Esophagus squamous epithelium (tissue), 5 donors: ENCODE measurements around the gene SGIP1. TPM values are rescaled to one million over a fixed set of nuclear protein-coding genes. Genes with fewer than 3 reads are reported as not detected.

Source experiments
- DNase-seq: peaks from one replicate; lab custom pipeline; 2025; lab: John Stamatoyannopoulos, UW
- H3K27ac ChIP-seq, 4 donors: fragments of 200-600 bp; sonication (generic); one replicate each; pipeline ENCODE4 v1.5.1; 2016 to 2019; ENCODE audit warnings: mild to moderate bottlenecking in 1 of 4
- H3K27me3 ChIP-seq, 4 donors: fragments of 200-600 bp; sonication (generic); 1 replicate in 3 of 4; 2 replicates in 1 of 4; pipeline versions ENCODE4 v1.5.1 to v1.6.0; 2017 to 2021; ENCODE audit warnings: antibody characterized with exemption in 1 of 4
- H3K36me3 ChIP-seq, 3 donors: fragments of 200-600 bp; sonication (generic); one replicate each; pipeline ENCODE4 v1.5.1; 2016 to 2019
- H3K4me1 ChIP-seq, 3 donors: fragments of 200-600 bp; sonication (generic); one replicate each; pipeline ENCODE4 v1.5.1; 2017 to 2019
- H3K4me3 ChIP-seq, 4 donors: fragments of 200-600 bp; sonication (generic); 1 replicate in 3 of 4; 2 replicates in 1 of 4; pipeline ENCODE4 v1.5.1; 2016 to 2019; ENCODE audit warnings: mild to moderate bottlenecking in 2 of 4, moderate library complexity in 1 of 4
- H3K9me3 ChIP-seq, 3 donors: fragments of 200-600 bp; sonication (generic); one replicate each; pipeline ENCODE4 v1.5.1; 2016 to 2019
- POLR2A ChIP-seq, 4 donors: fragments of 450-650 bp; IDR thresholded peaks; one replicate each; pipeline ENCODE4 v1.6.1; 2017; ENCODE audit warnings: antibody characterized with exemption in 4 of 4, mild to moderate bottlenecking in 4 of 4, moderate library complexity in 3 of 4
- WGBS, 2 donors: methylation state at CpG; one replicate each; pipeline ENCODE4 v1.1.5; 2018; 5-methylcytosine and 5-hydroxymethylcytosine counted together
- intact Hi-C: fragments of 100-400 bp; cut with DNase I; formaldehyde crosslinking; loops from one replicate; pipeline ENCODE4 v1.15.0; 2022
- total RNA-seq, 4 donors: library from RNA; depleted of rRNA; stranded (reverse); fragments of >200 nt; gene quantifications; one replicate each; pipeline ENCODE4 v1.1.0, GENCODE V29; 2016
- TF ChIP-seq, protein P1 (sequence below), 6 experiments: fragments of 450-650 bp in 4 of 6; fragments of 200-600 bp in 2 of 6; sonication (generic) in 2 of 6; IDR thresholded peaks; one replicate each; pipeline ENCODE4 v1.5.1; 2016 to 2019; ENCODE audit warnings: antibody characterized with exemption in 6 of 6, mild to moderate bottlenecking in 4 of 6, moderate library complexity in 4 of 6
- donor health status: DM: yes; HTN: yes; CAD: no.

SGIP1 gene
- total RNA-seq, 4 donors from 2014 or later: 0.35 to 5.2 (median 2.3) TPM; not detected in 1

- H3K4me3 ChIP-seq: no peak overlapping the region
- no peaks in the 10 kb centered on the region for H3K4me1 ChIP-seq
- intact Hi-C loops: no loop called here
- no peaks in the 10 kb centered on the region for H3K9me3 ChIP-seq
- H3K27ac ChIP-seq: no peak overlapping the region
- DNase-seq: no peak
- TF ChIP-seq, protein P1, sequence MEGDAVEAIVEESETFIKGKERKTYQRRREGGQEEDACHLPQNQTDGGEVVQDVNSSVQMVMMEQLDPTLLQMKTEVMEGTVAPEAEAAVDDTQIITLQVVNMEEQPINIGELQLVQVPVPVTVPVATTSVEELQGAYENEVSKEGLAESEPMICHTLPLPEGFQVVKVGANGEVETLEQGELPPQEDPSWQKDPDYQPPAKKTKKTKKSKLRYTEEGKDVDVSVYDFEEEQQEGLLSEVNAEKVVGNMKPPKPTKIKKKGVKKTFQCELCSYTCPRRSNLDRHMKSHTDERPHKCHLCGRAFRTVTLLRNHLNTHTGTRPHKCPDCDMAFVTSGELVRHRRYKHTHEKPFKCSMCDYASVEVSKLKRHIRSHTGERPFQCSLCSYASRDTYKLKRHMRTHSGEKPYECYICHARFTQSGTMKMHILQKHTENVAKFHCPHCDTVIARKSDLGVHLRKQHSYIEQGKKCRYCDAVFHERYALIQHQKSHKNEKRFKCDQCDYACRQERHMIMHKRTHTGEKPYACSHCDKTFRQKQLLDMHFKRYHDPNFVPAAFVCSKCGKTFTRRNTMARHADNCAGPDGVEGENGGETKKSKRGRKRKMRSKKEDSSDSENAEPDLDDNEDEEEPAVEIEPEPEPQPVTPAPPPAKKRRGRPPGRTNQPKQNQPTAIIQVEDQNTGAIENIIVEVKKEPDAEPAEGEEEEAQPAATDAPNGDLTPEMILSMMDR (IDR thresholded peaks at IDR 0.05): no peak
- no peak for TF ChIP-seq POLR2A (IDR thresholded peaks at IDR 0.05)
- H3K36me3 ChIP-seq: no peaks in the 10 kb centered on the region
- H3K27me3 ChIP-seq: no peaks in the 10 kb centered on the region
- WGBS, 2 donors: 90% methylated on average over 1 of the region's 1 CpG
Observed at GRCh38 chr1:66685670-66686069, 151.7 kb downstream of the SGIP1 start.

- Histone ChIP-seq H3K4me1 (no peaks in the 10 kb centered on the region), H3K4me3 (no peak overlapping the region), H3K27ac (no peak overlapping the region), H3K9me3 (no peaks in the 10 kb centered on the region), H3K36me3 (no peaks in the 10 kb centered on the region), H3K27me3 (no peaks in the 10 kb centered on the region)
- 75 to 78% methylated on average over 3 of the region's 3 CpGs for WGBS, 2 donors
- TF ChIP-seq POLR2A (IDR thresholded peaks at IDR 0.05): no peak
- TF ChIP-seq, protein P1 (IDR thresholded peaks at IDR 0.05): no peak
- intact Hi-C loops: no loop called here
- DNase-seq: no peak
Observed at GRCh38 chr1:66686406-66686805, 152.5 kb downstream of the SGIP1 start.

- intact Hi-C loops: no loop called here
- no peak overlapping the region for H3K27ac ChIP-seq
- TF ChIP-seq, protein P1 (IDR thresholded peaks at IDR 0.05): no peak
- TF ChIP-seq POLR2A (IDR thresholded peaks at IDR 0.05): no peak
- no peaks in the 10 kb centered on the region for H3K9me3 ChIP-seq
- WGBS, 2 donors: 74 to 87% methylated on average over 2 of the region's 2 CpGs
- no peaks in the 10 kb centered on the region for H3K36me3 ChIP-seq
- H3K4me1 ChIP-seq: no peaks in the 10 kb centered on the region
- H3K27me3 ChIP-seq: no peaks in the 10 kb centered on the region
- no peak overlapping the region for H3K4me3 ChIP-seq
- no peak for DNase-seq
Observed at GRCh38 chr1:66687358-66687757, 153.4 kb downstream of the SGIP1 start.

DNA sequence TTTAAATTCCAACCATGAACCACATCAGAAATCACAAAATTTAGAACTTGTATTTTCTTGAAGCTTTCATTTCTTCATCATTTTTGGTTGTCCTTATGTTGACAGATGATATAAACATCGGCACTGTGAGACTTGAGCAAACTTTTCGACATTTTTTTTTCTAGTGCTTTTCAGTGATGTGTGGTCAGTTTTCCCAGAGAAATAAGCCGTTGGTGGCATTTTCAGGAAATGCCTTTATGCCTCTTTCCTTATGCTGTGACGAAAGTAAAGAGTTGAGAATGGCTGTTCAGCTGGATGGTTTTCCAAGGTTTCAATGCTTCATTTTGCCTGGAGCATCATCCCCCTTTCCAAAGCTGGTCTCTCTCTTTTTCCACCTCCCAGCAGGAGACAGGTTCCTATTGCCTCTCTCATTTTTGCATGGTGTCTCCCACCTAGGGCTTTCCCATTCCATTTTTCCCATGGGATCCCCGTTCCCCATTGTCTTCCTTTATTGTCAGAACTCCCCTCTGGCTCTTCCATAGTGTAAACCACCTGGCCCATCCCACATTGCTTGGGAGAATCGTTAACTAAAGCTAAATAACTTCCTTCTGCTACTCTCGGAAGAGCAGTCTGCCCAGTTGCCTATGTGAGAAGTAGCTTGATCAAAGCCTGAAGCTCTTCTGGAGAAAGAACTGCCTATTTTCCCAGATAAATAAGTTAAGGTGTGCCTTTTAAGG, 156.9 kb downstream of the SGIP1 start:
- WGBS, 2 donors: 51 to 67% methylated on average over 7 of the region's 7 CpGs
- H3K4me3 ChIP-seq: no peak overlapping the region
- DNase-seq: no peak
- no peaks in the 10 kb centered on the region for H3K9me3 ChIP-seq
- no peak for TF ChIP-seq POLR2A (IDR thresholded peaks at IDR 0.05)
- TF ChIP-seq, protein P1 (IDR thresholded peaks at IDR 0.05): no peak
- H3K4me1 ChIP-seq: no peaks in the 10 kb centered on the region
- intact Hi-C loops: no loop called here
- H3K27me3 ChIP-seq: no peaks in the 10 kb centered on the region
- H3K27ac ChIP-seq: no peak overlapping the region
- H3K36me3 ChIP-seq: no peaks in the 10 kb centered on the region

DNA sequence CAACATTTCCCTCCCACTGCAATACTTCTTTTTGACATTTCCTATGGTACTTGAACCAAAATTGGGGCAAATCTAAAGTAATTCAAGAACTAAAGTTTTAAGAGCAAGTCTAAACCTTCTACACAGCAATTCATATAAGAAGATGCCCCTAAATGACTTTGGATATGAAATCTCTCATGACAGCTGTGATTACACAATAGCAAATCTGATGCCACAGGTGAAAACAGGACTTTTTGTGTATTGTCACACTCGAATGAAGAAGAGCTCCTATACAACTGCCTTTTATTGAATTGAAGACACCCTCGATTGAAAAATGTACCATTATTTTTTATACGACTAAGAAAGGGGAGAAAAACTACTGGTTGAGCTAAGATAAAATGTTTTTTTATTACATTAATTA, 158.7 kb downstream of the SGIP1 start:
- TF ChIP-seq, protein P1 (IDR thresholded peaks at IDR 0.05): no peak
- no peak for TF ChIP-seq POLR2A (IDR thresholded peaks at IDR 0.05)
- Histone ChIP-seq H3K4me3 (no peak overlapping the region), H3K9me3 (no peaks in the 10 kb centered on the region), H3K4me1 (no peaks in the 10 kb centered on the region), H3K36me3 (no peaks in the 10 kb centered on the region), H3K27ac (no peak overlapping the region), H3K27me3 (no peaks in the 10 kb centered on the region)
- 54 to 69% methylated on average over 3 of the region's 3 CpGs for WGBS, 2 donors
- no peak for DNase-seq
- intact Hi-C loops: no loop called here
